ENCODE results near the gene GET4.

- no peak for TF ChIP-seq POLR2A (IDR thresholded peaks at IDR 0.05)
- TF ChIP-seq, protein P1, sequence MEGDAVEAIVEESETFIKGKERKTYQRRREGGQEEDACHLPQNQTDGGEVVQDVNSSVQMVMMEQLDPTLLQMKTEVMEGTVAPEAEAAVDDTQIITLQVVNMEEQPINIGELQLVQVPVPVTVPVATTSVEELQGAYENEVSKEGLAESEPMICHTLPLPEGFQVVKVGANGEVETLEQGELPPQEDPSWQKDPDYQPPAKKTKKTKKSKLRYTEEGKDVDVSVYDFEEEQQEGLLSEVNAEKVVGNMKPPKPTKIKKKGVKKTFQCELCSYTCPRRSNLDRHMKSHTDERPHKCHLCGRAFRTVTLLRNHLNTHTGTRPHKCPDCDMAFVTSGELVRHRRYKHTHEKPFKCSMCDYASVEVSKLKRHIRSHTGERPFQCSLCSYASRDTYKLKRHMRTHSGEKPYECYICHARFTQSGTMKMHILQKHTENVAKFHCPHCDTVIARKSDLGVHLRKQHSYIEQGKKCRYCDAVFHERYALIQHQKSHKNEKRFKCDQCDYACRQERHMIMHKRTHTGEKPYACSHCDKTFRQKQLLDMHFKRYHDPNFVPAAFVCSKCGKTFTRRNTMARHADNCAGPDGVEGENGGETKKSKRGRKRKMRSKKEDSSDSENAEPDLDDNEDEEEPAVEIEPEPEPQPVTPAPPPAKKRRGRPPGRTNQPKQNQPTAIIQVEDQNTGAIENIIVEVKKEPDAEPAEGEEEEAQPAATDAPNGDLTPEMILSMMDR (IDR thresholded peaks at IDR 0.05) = no peak
Measured at GRCh38 chr7:834277-834676, 42.1 kb upstream of the GET4 start.

Data from right lobe of liver (tissue), 4 donors.